ACC112 (cell line): ENCODE data around the gene OPTC.
A peak's percentile ranks its signal among the peaks of the same experiment; 100 is the strongest.

Experiments
- H2AFZ ChIP-seq: fragments of 200-600 bp; sonication (generic); one replicate; pipeline ENCODE4 v1.6.0; 2017; ENCODE audit warnings: antibody characterized with exemption, low read length; ENCODE audit not compliant: unreplicated experiment
- H3K27ac ChIP-seq: fragments of 200-600 bp; sonication (generic); 2 replicates; pipeline ENCODE4 v1.5.1; 2014; ENCODE audit warnings: low read depth, mild to moderate bottlenecking, antibody characterized with exemption, low read length, moderate library complexity
- H3K27me3 ChIP-seq: fragments of 200-600 bp; sonication (generic); 2 replicates; pipeline ENCODE4 v1.6.1; 2014; ENCODE audit warnings: mild to moderate bottlenecking, antibody characterized with exemption, low read length, moderate library complexity, mixed read lengths; ENCODE audit not compliant: insufficient read depth
- H3K36me3 ChIP-seq: fragments of 200-600 bp; sonication (generic); 2 replicates; pipeline ENCODE4 v1.6.1; 2016; ENCODE audit warnings: mild to moderate bottlenecking, antibody characterized with exemption, low read length, moderate library complexity, mixed read lengths; ENCODE audit not compliant: insufficient read depth
- H3K4me1 ChIP-seq: fragments of 200-600 bp; sonication (generic); one replicate; pipeline ENCODE4 v1.6.1; 2016; ENCODE audit warnings: low read length, mixed read lengths; ENCODE audit not compliant: insufficient read depth, unreplicated experiment, control insufficient read depth
- H3K4me3 ChIP-seq: fragments of 200-600 bp; sonication (generic); 2 replicates; pipeline ENCODE4 v1.5.1; 2014; ENCODE audit warnings: mild to moderate bottlenecking, low read depth, low read length
- H3K79me2 ChIP-seq: fragments of 200-600 bp; sonication (generic); one replicate; pipeline ENCODE4 v1.6.0; 2016; ENCODE audit warnings: low read length; ENCODE audit not compliant: control insufficient read depth, unreplicated experiment, insufficient read depth

The OPTC gene

GRCh38 chr1:203534012-203534411, 40.1 kb downstream of the OPTC start:
- H3K27ac ChIP-seq, result peak overlapping the region; percentile 87
- peak overlapping the region; percentile 26 for H3K4me3 ChIP-seq
- H3K79me2 ChIP-seq, result no peaks in the 10 kb centered on the region
- no peak overlapping the region for H2AFZ ChIP-seq
- H3K27me3 ChIP-seq, result no peaks in the 10 kb centered on the region
- no peaks in the 10 kb centered on the region for H3K36me3 ChIP-seq
- H3K4me1 ChIP-seq, result peaks cover 57% of the 10 kb centered on the region

- no peaks in the 10 kb centered on the region for H3K27me3 ChIP-seq
- H3K36me3 ChIP-seq, result no peaks in the 10 kb centered on the region
- H3K27ac ChIP-seq, result peak overlapping the region; percentile 87
- H3K4me1 ChIP-seq, result peaks cover 51% of the 10 kb centered on the region
- no peaks in the 10 kb centered on the region for H3K79me2 ChIP-seq
- H2AFZ ChIP-seq, result peak overlapping the region; percentile 54
- peak overlapping the region; percentile 26 for H3K4me3 ChIP-seq
Observed at GRCh38 chr1:203534526-203534925, 40.6 kb downstream of the OPTC start.

- Histone ChIP-seq H3K79me2 (no peaks in the 10 kb centered on the region), H3K4me3 (peak overlapping the region; percentile 29; the same call in 1 of the 2 replicates), H3K27me3 (no peaks in the 10 kb centered on the region), H2AFZ (no peak overlapping the region), H3K27ac (peak overlapping the region; percentile 87), H3K4me1 (peaks cover 51% of the 10 kb centered on the region), H3K36me3 (no peaks in the 10 kb centered on the region)
Observed at GRCh38 chr1:203536575-203536974, 42.6 kb downstream of the OPTC start.

GRCh38 chr1:203536980-203537455, 43.1 kb downstream of the OPTC start:
- Histone ChIP-seq H3K36me3 (no peaks in the 10 kb centered on the region), H2AFZ (no peak overlapping the region), H3K27ac (peak overlapping the region; percentile 87), H3K4me3 (0 out of 2 replicates have a peak overlapping the region, but pooled peaks have one; percentile 3), H3K79me2 (no peaks in the 10 kb centered on the region), H3K4me1 (peaks cover 51% of the 10 kb centered on the region), H3K27me3 (no peaks in the 10 kb centered on the region)

GRCh38 chr1:203537806-203538464, 44.0 kb downstream of the OPTC start:
- Histone ChIP-seq H3K4me3 (no peak overlapping the region), H3K4me1 (peaks cover 51% of the 10 kb centered on the region), H3K27me3 (no peaks in the 10 kb centered on the region), H2AFZ (no peak overlapping the region), H3K36me3 (no peaks in the 10 kb centered on the region), H3K27ac (peak overlapping the region; percentile 87), H3K79me2 (no peaks in the 10 kb centered on the region)

- Histone ChIP-seq H3K4me1 (peaks cover 47% of the 10 kb centered on the region), H3K79me2 (no peaks in the 10 kb centered on the region), H2AFZ (no peak overlapping the region), H3K4me3 (no peak overlapping the region), H3K27ac (no peak overlapping the region), H3K27me3 (no peaks in the 10 kb centered on the region), H3K36me3 (no peaks in the 10 kb centered on the region)
Observed at GRCh38 chr1:203538726-203539125, 44.8 kb downstream of the OPTC start.

- Histone ChIP-seq H3K4me1 (peaks cover 35% of the 10 kb centered on the region), H3K79me2 (no peaks in the 10 kb centered on the region), H3K27ac (no peak overlapping the region), H3K4me3 (no peak overlapping the region), H3K27me3 (no peaks in the 10 kb centered on the region), H3K36me3 (no peaks in the 10 kb centered on the region), H2AFZ (no peak overlapping the region)
Observed at GRCh38 chr1:203539831-203540546, 46.0 kb downstream of the OPTC start.

GRCh38 chr1:203544485-203544884, 50.5 kb downstream of the OPTC start:
- Histone ChIP-seq H3K4me1 (peaks cover 25% of the 10 kb centered on the region), H3K27ac (no peak overlapping the region), H3K27me3 (no peaks in the 10 kb centered on the region), H3K4me3 (no peak overlapping the region), H2AFZ (no peak overlapping the region), H3K79me2 (no peaks in the 10 kb centered on the region), H3K36me3 (no peaks in the 10 kb centered on the region)

- H2AFZ ChIP-seq, result no peak overlapping the region
- no peaks in the 10 kb centered on the region for H3K27me3 ChIP-seq
- H3K4me3 ChIP-seq, result no peak overlapping the region
- H3K27ac ChIP-seq, result no peak overlapping the region
- H3K4me1 ChIP-seq, result peaks cover 26% of the 10 kb centered on the region
- no peaks in the 10 kb centered on the region for H3K36me3 ChIP-seq
- H3K79me2 ChIP-seq, result no peaks in the 10 kb centered on the region
Observed at GRCh38 chr1:203544978-203545816, 51.2 kb downstream of the OPTC start.

GRCh38 chr1:203546274-203546673, 52.3 kb downstream of the OPTC start:
- Histone ChIP-seq H3K4me3 (no peak overlapping the region), H3K27ac (no peak overlapping the region), H3K36me3 (no peaks in the 10 kb centered on the region), H3K79me2 (no peaks in the 10 kb centered on the region), H2AFZ (no peak overlapping the region), H3K27me3 (no peaks in the 10 kb centered on the region), H3K4me1 (peaks cover 26% of the 10 kb centered on the region)
